PFSK-1 (cell line): Measurements from ENCODE around the gene SFXN3.

Source experiments
- FOXP2 ChIP-seq: optimal IDR thresholded peaks from 2 replicates; pipeline ENCODE3; 2011; ENCODE audit warnings: borderline replicate concordance, control low read depth, inconsistent platforms; ENCODE audit not compliant: insufficient read depth; ENCODE audit errors: extremely low read length, extremely low read depth
- POLR2AphosphoS5 ChIP-seq: IDR thresholded peaks from 2 replicates; pipeline ENCODE4 v1.6.1; 2012; ENCODE audit warnings: low read depth, mild to moderate bottlenecking, control low read depth, low read length, moderate library complexity
- REST ChIP-seq, 2 experiments: IDR thresholded peaks; 2 replicates each; pipeline versions ENCODE4 v1.6.1 to v1.8.0; 2011 to 2012; ENCODE audit warnings: low read depth in 2 of 2, low read length in 2 of 2, control low read depth in 1 of 2, inconsistent platforms in 1 of 2, mild to moderate bottlenecking in 1 of 2, moderate library complexity in 1 of 2; ENCODE audit not compliant: insufficient read depth in 1 of 2
- SIN3A ChIP-seq: IDR thresholded peaks from 2 replicates; pipeline ENCODE4 v1.6.1; 2012; ENCODE audit warnings: mild to moderate bottlenecking, low read length, moderate library complexity, borderline replicate concordance; ENCODE audit not compliant: insufficient read depth
- TAF1 ChIP-seq: IDR thresholded peaks from 2 replicates; pipeline ENCODE4 v1.6.1; 2012; ENCODE audit warnings: low read length, control low read depth, borderline replicate concordance; ENCODE audit not compliant: insufficient read depth

The SFXN3 gene

GRCh38 chr10:101075775-101076174 lies 44.7 kb downstream of the SFXN3 start:
- TF ChIP-seq SIN3A, result no peak
- TF ChIP-seq FOXP2, result no peak
- TF ChIP-seq POLR2AphosphoS5, result no peak
- TF ChIP-seq REST (IDR thresholded peaks at IDR 0.05; ENCODE audit: insufficient read depth in 1 of 2, low read depth in 2 of 2, low read length in 2 of 2), result no peak
- TF ChIP-seq TAF1, result no peak

DNA sequence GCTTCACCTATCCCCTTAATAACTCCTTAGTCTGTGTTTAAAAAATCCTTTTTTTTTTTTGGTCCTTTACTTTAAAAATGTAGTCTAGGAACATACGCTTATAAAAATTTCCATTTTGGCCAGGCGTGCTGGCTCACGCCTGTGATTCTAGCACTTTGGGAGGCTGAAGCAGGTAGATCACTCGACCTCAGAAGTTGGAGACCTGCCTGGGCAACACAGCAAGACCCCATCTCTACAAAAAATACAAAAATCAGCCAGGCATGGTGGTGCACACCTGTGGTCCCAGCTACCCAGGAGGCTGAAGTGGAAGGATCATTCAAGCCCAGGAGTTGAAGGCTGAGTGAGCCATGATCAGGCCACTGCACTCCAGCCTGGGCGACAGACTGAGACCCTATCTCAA lies 45.6 kb downstream of the SFXN3 start:
- no peak for TF ChIP-seq TAF1
- TF ChIP-seq REST (IDR thresholded peaks at IDR 0.05; ENCODE audit: insufficient read depth in 1 of 2, low read depth in 2 of 2, low read length in 2 of 2), result no peak
- TF ChIP-seq SIN3A, result no peak
- no peak for TF ChIP-seq FOXP2
- no peak for TF ChIP-seq POLR2AphosphoS5

GRCh38 chr10:101079874-101080273 lies 48.8 kb downstream of the SFXN3 start:
- TF ChIP-seq SIN3A (no peak), TAF1 (no peak), FOXP2 (no peak), POLR2AphosphoS5 (no peak), REST (IDR thresholded peaks at IDR 0.05; ENCODE audit: insufficient read depth in 1 of 2, low read depth in 2 of 2, low read length in 2 of 2) (no peak)

- TF ChIP-seq SIN3A (no peak), TAF1 (no peak), REST (IDR thresholded peaks at IDR 0.05; ENCODE audit: insufficient read depth in 1 of 2, low read depth in 2 of 2, low read length in 2 of 2) (peak; percentile 95 to 96)
Observed at GRCh38 chr10:101080933-101081931, 50.2 kb downstream of the SFXN3 start.

GRCh38 chr10:101085846-101086245 lies 54.8 kb downstream of the SFXN3 start:
- no peak for TF ChIP-seq SIN3A
- no peak for TF ChIP-seq FOXP2
- no peak for TF ChIP-seq POLR2AphosphoS5
- TF ChIP-seq REST (IDR thresholded peaks at IDR 0.05; ENCODE audit: insufficient read depth in 1 of 2, low read depth in 2 of 2, low read length in 2 of 2), result no peak
- TF ChIP-seq TAF1, result no peak
